Tibial nerve (tissue), 4 donors: Measurements from ENCODE around the gene HOXB8. TPM values are rescaled to one million over a fixed set of nuclear protein-coding genes. Genes with fewer than 3 reads are reported as not detected.

ENCODE experiments used
- DNase-seq, 2 donors: peaks; one replicate each; pipeline ENCODE4 v3.0.0-alpha.2; 2019; ENCODE audit warnings: low spot score in 2 of 2
- H3K27ac ChIP-seq, 4 donors: fragments of 200-600 bp; sonication (generic) in 3 of 4; one replicate each; pipeline ENCODE4 v1.5.1; 2017 to 2019; ENCODE audit warnings: mild to moderate bottlenecking in 1 of 4
- H3K27me3 ChIP-seq, 2 donors: fragments of 200-600 bp; sonication (generic) in 1 of 2; one replicate each; pipeline versions ENCODE4 v1.5.1 to v1.6.0; 2017 to 2019
- H3K36me3 ChIP-seq, 3 donors: fragments of 200-600 bp; sonication (generic); one replicate each; pipeline ENCODE4 v1.5.1; 2018 to 2019
- H3K4me1 ChIP-seq, 4 donors: fragments of 200-600 bp; sonication (generic) in 3 of 4; one replicate each; pipeline ENCODE4 v1.5.1; 2017 to 2019
- H3K4me3 ChIP-seq, 4 donors: fragments of 200-600 bp; sonication (generic) in 3 of 4; one replicate each; pipeline ENCODE4 v1.5.1; 2017 to 2019; ENCODE audit warnings: mild to moderate bottlenecking in 1 of 4, moderate library complexity in 1 of 4
- H3K9me3 ChIP-seq, 4 donors: fragments of 200-600 bp; sonication (generic) in 3 of 4; one replicate each; pipeline ENCODE4 v1.5.1; 2017 to 2019
- EP300 ChIP-seq, 2 donors: sonication (generic); formaldehyde crosslinking; IDR thresholded peaks; one replicate each; pipeline ENCODE4 v1.6.1; 2017; ENCODE audit warnings: antibody characterized with exemption in 2 of 2, mild to moderate bottlenecking in 1 of 2
- POLR2A ChIP-seq, 2 donors: fragments of 450-650 bp; IDR thresholded peaks; one replicate each; pipeline ENCODE4 v1.6.1; 2017; ENCODE audit warnings: antibody characterized with exemption in 2 of 2, mild to moderate bottlenecking in 2 of 2, moderate library complexity in 2 of 2
- WGBS, 2 donors: methylation state at CpG; one replicate each; pipeline ENCODE4 v1.1.5; 2018; 5-methylcytosine and 5-hydroxymethylcytosine counted together
- total RNA-seq, 4 donors: library from RNA; depleted of rRNA; stranded (reverse); fragments of >200 nt; gene quantifications; one replicate each; pipeline ENCODE4 v1.1.0, GENCODE V29; 2016
- TF ChIP-seq, protein P1 (sequence below), 5 experiments: fragments of 200-600 bp in 3 of 5; fragments of 450-650 bp in 2 of 5; sonication (generic) in 3 of 5; IDR thresholded peaks; one replicate each; pipeline ENCODE4 v1.5.1; 2016 to 2019; ENCODE audit warnings: antibody characterized with exemption in 5 of 5, mild to moderate bottlenecking in 3 of 5, moderate library complexity in 2 of 5

The HOXB8 gene
- total RNA-seq, 4 donors from 2014 or later, result 0.66 to 0.90 TPM; not detected in 2

DNA sequence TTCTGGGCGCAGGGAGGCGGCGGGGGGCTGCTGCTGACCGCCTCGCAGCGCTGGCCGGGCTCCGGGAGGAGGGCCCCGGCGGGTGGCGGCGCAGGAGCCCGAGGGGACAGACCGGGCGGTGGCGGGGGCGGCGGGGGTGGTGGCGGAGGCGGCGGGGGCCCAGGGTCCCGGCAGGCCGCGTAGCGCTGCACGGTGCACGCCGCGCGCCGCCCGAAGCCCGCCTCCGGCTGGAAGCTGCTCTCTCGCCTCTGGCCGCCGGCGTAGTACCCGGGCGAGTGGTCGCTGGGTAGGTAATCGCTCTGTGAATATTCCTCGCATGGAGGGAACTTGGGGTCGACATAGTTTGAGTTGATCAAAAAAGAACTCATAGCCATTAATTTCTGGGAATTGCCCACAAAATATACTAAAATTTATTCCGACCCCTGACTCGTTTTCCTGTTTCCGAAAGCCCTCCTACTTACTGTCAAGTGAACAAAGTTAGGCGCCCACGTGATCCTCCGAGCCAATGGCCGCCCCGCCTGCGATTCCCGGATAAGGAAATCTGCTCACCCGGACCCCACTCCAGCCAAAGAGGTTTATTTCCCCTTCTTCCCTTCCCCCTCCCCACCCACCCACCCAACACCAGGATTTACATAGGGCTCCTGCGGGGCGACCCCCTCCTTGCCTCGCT is 37.0 kb downstream of the HOXB8 start, which contains the start of gene HOXB4:
TSS of gene HOXB4 (minus strand) at position 405 of the 670 bp plus-strand sequence. CDS start at position 374, 31 bp downstream.
- TF ChIP-seq EP300 (IDR thresholded peaks at IDR 0.05), result peak in 1 of 2 donors; percentile 56
- TF ChIP-seq, protein P1, sequence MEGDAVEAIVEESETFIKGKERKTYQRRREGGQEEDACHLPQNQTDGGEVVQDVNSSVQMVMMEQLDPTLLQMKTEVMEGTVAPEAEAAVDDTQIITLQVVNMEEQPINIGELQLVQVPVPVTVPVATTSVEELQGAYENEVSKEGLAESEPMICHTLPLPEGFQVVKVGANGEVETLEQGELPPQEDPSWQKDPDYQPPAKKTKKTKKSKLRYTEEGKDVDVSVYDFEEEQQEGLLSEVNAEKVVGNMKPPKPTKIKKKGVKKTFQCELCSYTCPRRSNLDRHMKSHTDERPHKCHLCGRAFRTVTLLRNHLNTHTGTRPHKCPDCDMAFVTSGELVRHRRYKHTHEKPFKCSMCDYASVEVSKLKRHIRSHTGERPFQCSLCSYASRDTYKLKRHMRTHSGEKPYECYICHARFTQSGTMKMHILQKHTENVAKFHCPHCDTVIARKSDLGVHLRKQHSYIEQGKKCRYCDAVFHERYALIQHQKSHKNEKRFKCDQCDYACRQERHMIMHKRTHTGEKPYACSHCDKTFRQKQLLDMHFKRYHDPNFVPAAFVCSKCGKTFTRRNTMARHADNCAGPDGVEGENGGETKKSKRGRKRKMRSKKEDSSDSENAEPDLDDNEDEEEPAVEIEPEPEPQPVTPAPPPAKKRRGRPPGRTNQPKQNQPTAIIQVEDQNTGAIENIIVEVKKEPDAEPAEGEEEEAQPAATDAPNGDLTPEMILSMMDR (IDR thresholded peaks at IDR 0.05), result no peak
- peak in 1 of 2 donors; percentile 32 for TF ChIP-seq POLR2A (IDR thresholded peaks at IDR 0.05)
- H3K9me3 ChIP-seq, result no peaks in the 10 kb centered on the region
- H3K36me3 ChIP-seq, result no peaks in the 10 kb centered on the region
- H3K4me1 ChIP-seq, result peaks cover 0 to 67% (median 16%) of the 10 kb centered on the region in 4 donors
- peak; percentile 37 to 67 for DNase-seq
- 0 to 1% methylated on average over 30 to 48 of the region's 58 CpGs for WGBS, 2 donors
- peak within 1 kb of the TSS; percentile 30 to 58 (median 44) for H3K4me3 ChIP-seq
- H3K27me3 ChIP-seq, result peaks cover 0 to 89% of the 10 kb centered on the region in 2 donors
- peak within 1 kb of the TSS; percentile 43 to 85 (median 81) for H3K27ac ChIP-seq

DNA sequence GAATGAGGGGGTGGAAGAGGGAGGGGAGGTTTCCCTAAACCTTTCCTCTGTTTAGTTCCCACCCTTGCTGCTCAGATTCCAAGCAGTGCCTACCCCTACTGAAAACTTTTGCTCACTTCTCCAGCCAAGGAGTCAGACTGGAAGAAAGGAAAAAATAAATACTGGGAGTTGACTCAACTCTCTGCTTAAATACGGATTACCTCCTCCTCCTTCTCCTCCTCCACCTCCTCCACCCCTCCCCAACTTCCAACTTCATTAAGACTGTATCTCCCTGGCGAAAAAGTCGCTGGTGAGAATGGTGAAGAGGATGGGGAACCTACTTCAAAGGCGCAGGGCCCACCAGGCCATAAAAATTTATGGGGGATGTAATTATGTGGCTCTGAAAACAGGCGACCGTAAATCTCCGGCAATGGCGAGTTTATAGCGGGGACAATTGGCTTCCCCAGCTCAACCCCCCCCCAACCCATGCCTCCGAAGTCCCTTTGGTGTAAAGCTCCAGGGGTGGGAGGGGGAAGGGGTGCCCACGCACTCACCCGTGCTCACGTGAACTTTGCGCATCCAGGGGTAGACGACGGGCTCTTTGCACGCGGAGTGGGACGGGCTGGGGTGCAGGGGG is 37.7 kb downstream of the HOXB8 start:
- DNase-seq, result no peak
- peaks cover 0 to 88% of the 10 kb centered on the region in 2 donors for H3K27me3 ChIP-seq
- TF ChIP-seq POLR2A (IDR thresholded peaks at IDR 0.05) (no peak), EP300 (IDR thresholded peaks at IDR 0.05) (no peak)
- TF ChIP-seq, protein P1 (IDR thresholded peaks at IDR 0.05), result no peak
- H3K36me3 ChIP-seq, result no peaks in the 10 kb centered on the region
- 2 to 3% methylated on average over 15 to 19 of the region's 19 CpGs for WGBS, 2 donors
- no peaks in the 10 kb centered on the region for H3K9me3 ChIP-seq
- peaks cover 0 to 67% (median 16%) of the 10 kb centered on the region in 4 donors for H3K4me1 ChIP-seq
- H3K27ac ChIP-seq, result peak overlapping the region; percentile 43 to 85 (median 81)
- peak overlapping the region; percentile 30 to 58 (median 44) for H3K4me3 ChIP-seq

DNA sequence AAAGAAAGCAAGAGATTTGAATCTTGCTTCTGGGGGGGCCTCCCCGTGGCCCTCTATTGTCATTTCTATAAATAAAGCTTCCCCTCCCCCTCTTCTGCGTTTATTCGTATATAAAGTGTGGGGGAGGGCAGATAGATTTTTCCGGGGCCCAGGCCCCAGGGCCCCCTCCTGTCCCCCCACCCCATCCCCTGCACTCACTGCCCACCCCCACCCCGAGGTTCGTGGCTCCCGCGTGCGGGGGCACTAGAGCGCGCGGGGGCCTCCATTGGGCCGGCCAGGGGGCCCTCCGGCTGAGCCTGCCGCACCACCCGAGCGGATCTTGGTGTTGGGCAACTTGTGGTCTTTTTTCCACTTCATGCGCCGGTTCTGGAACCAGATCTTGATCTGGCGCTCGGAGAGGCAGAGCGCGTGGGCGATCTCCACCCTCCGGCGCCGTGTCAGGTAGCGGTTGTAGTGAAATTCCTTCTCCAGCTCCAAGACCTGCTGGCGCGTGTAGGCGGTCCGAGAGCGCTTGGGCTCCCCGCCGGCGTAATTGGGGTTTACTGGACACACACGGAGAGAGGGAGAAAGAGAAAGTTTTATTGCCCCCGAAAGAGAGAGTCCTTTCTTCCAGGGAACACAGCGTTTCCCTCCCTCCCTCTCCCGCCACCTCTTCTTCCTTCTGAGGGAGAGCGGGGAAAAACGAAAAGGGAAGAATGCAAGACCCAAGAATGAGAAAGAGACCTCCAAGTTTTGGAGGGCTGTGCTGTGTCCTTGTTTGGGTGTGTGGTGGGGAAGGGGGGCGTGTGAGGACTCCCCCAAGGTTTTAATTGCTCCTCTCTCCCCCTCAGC is 38.4 kb downstream of the HOXB8 start:
- Histone ChIP-seq H3K27me3 (peaks cover 0 to 87% of the 10 kb centered on the region in 2 donors), H3K9me3 (no peaks in the 10 kb centered on the region), H3K4me3 (peak overlapping the region; percentile 30 to 58 (median 44)), H3K27ac (peak overlapping the region; percentile 43 to 85 (median 81)), H3K4me1 (peaks cover 0 to 65% (median 16%) of the 10 kb centered on the region in 4 donors), H3K36me3 (no peaks in the 10 kb centered on the region)
- DNase-seq, result no peak
- peak in 1 of 2 donors; percentile 22 for TF ChIP-seq EP300 (IDR thresholded peaks at IDR 0.05)
- TF ChIP-seq, protein P1 (IDR thresholded peaks at IDR 0.05), result no peak
- 3 to 5% methylated on average over 30 to 39 of the region's 43 CpGs for WGBS, 2 donors

DNA sequence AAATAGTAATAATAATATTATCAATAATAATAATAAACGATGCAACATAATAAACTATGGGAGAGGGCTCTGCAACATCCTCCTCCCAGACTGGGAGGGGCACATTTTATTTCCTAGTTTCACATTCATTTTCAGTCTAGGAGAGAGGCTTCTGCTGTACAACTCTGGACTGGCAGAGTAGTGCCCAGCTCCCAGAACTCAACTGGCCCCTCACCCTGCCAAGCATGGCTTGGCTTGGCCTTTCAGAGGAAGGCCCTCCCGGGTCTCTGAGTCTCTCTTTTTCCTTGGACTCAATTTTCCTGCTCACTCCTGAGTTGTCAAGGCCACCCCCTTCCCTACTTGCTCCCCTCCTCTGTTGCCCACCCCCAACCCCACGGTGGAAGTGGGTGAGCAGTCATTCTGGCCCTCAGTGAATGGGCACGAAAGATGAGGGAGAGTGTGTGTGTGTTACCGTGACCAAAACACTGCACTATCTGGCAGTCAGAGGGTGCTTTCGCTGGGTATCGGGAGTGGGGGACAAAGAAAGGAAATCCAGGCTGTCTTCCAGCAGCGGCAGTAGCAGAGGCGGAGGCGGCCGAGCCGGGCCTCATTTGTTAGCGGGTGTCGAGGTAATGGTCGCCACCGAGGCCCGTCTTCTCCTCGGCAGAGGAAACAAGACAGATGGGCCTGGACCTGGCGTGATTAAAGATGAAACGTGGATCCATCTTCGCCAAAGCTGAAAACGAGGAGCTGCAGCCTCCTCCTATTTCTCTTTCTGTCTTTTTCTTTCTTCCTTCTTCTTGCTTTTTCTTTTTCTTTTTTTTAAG is 39.2 kb downstream of the HOXB8 start:
- H3K27ac ChIP-seq, result peak overlapping the region; percentile 43 to 85 (median 81)
- DNase-seq, result no peak
- H3K4me3 ChIP-seq, result peak overlapping the region in 3 of 4 donors; percentile 34 to 58 (median 53)
- TF ChIP-seq EP300 (IDR thresholded peaks at IDR 0.05) (peak in 1 of 2 donors; percentile 30), POLR2A (IDR thresholded peaks at IDR 0.05) (no peak)
- peaks cover 0 to 87% of the 10 kb centered on the region in 2 donors for H3K27me3 ChIP-seq
- H3K4me1 ChIP-seq, result peaks cover 0 to 67% (median 13%) of the 10 kb centered on the region in 4 donors
- 9 to 19% methylated on average over 22 of the region's 22 CpGs for WGBS, 2 donors
- H3K9me3 ChIP-seq, result no peaks in the 10 kb centered on the region
- H3K36me3 ChIP-seq, result no peaks in the 10 kb centered on the region
